ENCODE results near the gene WDFY2.

DNA sequence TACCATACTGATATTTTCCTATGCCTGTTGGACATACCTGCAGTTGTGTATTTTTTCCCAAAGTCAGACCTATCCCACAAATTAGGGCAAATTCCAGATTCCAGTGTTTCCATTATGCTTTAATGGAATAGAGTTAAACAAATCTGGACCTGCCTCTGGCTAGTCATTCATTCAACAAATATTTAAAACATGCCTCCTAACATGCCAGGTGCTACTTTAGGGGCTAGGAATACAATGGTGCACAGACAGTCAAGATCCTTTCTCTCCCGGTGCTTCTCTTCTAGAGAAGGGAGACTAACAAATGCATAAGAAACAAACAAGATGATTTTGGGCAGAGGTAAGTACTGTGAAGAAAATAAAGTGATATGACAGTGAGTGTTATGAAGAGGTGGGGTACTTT lies 7.5 kb upstream of the WDFY2 start:
- TF ChIP-seq EZH2 (IDR thresholded peaks at IDR 0.05; ENCODE audit: insufficient read depth, poor library complexity, severe bottlenecking), result no peak
- TF ChIP-seq EZH2phosphoT487 (IDR thresholded peaks at IDR 0.05; ENCODE audit: insufficient read depth, low read depth), result no peak

Data from GM23248 (cell line).